GM11168 (cell line): ENCODE measurements around the gene KCNK7.
"Not testable (repeated sequence)": the region's sequence is repeated elsewhere in the genome, so short reads cannot be mapped to it uniquely, and the experiment has no call there.

Source experiments
- in situ Hi-C: fragments of 300-500 bp; cut with MboI; formaldehyde crosslinking; loops from one replicate; pipeline ENCODE4 v1.12.0; 2022; ENCODE audit warnings: low sequenced_read_pairs; ENCODE audit not compliant: unreplicated experiment

Gene KCNK7, protein sequence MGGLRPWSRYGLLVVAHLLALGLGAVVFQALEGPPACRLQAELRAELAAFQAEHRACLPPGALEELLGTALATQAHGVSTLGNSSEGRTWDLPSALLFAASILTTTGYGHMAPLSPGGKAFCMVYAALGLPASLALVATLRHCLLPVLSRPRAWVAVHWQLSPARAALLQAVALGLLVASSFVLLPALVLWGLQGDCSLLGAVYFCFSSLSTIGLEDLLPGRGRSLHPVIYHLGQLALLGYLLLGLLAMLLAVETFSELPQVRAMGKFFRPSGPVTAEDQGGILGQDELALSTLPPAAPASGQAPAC

DNA sequence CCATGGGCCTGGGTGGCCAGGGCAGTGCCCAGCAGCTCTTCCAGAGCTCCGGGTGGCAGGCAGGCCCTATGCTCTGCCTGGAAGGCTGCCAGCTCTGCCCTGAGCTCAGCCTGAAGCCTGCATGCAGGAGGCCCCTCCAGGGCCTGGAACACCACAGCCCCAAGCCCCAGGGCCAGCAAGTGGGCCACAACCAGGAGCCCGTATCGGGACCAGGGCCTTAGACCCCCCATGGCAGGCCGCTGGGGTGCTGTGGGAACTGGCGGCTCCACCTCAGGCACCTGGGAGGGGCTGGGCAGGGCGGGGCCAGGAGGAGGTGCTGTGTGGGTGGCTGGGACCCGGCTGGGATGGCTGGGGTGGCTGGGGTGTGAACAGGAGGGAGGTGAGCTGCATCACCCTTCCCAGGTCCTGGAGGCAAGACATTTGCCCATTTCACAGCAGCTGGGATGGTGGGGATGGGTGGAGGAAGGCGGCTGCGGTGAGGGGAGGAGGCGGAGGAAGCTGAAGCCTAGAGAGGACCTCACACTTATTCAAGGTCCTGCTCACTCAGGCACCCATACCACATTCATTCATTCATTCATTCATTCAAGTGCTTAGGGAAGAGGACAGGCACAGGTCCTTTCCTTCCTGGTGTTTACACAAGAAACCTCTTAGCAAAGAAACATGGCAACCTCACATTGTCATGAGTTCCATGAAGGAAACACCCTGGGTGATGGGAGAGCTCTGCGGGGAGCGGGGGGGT lies at the start of gene KCNK7:
TSS of gene KCNK7 (minus strand) at position 258 of the 739 bp plus-strand sequence. CDS start at position 230, 28 bp downstream.
- in situ Hi-C loops, result no loop called here

DNA sequence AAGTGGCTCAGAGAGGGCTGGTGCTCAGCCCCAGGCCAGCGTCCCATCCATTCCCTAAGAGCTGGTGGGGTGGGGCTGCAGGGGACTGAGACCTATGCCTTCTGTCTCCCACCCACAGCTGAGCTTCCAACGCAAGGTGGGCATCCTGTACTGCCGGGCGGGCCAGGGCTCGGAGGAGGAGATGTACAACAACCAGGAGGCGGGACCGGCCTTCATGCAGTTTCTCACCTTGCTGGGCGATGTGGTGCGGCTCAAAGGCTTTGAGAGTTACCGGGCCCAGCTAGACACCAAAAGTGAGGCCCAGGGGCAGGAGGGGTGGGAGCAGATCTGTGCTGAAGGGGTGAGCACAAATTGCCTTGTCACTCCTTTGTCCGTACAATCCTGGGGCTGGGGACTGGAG lies 49.2 kb upstream of the KCNK7 start:
- in situ Hi-C loops, result no loop called here

DNA sequence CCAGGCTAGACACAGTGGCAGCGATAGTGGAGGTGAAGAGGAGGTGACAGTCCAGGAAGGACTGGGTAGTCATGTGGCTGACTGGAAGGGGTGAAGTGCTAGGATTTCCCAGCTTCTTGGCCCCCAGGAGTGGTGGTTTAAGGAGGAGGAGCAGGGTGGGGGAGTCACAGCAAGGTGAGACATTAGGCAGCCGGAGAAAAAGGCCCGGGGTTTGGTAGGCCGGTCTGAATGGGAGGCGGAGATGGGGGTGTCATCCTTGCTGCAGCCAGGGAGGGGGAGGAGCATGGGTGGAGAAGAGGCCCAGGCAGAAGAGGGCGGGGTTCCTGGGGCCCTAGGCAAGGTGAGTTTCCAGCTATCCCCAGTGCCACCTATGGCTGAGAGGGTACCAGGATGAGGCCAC lies 48.4 kb upstream of the KCNK7 start:
- in situ Hi-C loops, result no loop called here

DNA sequence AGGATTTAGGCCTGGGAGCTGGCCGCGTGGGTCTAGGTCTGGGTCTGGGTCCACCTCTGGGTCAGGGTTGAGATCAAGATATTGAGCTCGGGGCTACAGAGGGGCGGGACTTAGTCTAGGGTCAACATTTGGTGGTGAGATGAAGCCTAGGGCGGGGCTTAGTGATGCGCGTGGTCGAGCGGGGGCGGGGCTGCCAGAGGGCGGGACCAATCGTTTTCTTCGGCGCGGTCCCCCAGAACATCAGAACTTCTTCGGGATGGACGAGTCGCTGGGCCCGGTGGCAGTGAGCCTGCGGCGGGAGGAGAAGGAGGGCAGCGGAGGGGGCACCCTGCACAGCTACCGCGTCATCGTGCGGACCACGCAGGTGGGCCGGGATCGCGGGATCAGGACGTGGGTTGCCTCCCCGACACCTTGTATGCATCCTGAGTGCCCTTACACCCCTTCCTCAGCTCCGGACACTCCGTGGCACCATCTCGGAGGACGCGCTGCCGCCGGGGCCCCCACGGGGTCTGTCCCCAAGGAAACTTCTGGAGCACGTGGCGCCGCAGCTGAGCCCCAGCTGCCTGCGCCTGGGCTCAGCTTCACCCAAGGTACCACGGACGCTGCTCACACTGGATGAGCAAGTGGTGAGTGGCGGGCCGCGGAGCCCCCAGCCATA lies 46.5 kb upstream of the KCNK7 start:
- in situ Hi-C loops, result no loop called here

DNA sequence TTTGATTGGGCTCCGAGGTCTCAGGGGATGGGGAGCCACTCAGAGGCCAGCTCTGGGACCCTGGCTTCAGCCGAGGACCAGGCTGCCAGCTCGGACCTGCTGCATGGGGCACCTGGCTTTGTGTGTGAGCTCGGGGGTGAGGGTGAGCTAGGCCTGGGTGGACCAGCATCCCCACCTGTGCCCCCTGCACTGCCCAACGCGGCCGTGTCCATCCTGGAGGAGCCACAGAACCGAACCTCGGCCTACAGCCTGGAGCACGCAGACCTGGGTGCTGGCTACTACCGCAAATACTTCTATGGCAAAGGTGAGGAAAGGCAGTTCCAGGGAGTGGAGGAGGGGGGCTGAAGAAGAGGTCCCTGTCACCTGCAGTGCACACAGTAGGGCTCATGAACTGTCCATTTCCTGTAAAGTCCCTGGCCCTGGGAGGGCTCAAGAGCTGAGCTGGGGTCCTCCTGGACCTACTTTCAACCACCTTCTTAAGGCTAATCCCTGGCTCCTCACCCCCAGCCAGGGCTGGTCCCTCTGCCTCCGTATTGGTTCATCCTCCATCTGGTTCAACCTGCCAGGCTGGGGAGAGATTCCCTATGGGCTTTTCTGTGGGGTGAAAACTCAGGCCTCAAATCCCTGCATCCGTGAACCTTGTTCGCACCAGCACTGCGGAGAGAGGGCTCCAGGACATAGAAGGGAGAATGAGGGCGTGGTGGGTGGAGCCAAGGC lies 45.9 kb upstream of the KCNK7 start:
- in situ Hi-C loops, result no loop called here

DNA sequence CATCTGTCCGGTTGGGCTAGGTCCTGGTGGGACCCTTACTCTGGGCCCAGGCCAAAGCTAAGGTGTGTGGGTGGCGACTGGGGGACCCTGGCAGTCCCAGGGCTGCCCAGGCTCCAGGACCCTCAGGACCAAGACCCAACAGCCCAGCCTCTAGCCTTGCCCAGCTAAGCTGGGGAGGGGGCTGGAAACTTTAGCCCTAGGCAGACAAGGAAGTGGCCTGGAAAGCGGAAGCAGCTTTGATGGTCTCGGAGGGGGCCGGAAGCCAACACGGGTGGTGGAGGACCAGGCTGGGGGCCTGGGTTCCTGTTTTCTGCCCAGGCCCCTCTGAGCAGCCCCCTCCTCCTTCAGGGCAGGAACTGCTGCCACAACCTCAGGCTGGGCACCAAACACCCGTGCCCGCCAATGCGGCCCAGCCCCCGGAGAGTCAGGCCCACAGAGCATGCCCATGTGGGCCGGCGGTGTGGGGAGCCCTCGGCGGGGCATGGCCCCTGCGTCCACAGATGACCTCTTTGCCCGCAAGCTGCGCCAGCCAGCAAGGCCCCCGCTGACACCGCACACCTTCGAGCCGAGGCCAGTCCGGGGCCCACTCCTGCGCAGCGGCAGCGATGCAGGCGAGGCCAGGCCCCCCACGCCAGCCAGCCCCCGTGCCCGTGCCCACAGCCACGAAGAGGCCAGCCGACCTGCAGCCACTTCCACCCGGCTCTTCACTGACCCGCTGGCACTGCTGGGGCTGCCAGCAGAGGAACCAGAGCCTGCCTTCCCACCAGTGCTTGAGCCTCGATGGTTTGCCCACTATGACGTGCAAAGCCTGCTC lies 45.1 kb upstream of the KCNK7 start:
- in situ Hi-C loops, result no loop called here

DNA sequence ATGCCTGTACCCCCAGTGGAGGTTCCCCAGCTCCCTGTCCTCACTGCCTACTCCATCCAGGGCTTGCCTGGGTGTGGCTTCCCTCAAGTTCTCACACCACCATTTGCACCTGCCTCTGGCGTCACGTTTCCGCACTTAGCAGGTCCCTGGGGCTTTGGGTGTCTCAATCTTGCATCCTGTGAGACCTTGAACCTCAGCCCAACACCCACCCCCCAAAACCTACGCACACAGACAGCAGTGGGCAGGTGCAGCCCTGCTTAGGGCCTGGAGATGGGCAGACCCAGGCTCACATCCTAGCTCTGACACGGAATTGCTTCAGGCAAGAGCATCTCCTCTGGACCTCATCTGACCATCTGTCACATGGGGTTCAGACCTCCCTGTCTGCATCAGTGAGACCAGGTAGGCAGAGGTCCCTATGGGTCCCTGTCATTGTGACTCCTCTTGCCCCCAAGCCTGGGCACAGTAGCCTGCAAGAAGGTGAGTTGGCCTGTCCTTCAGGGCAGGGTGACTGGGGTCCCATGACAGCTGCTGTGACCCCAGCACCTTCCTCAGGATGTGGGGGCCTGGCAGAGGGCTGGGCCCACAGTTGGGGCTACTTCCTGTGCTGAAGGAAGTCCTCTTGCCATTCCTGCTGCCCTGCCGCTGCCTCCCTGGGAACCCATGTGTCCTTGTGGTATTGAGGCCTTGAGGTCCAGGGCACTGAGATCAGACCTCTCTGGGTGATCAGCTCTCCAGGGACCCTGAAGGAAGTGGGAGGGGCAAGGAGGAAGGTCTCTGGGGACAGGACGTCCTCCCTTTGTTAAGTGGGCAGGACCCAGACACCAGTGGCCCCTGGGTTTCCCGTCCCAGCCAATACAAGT lies 44.3 kb upstream of the KCNK7 start:
- in situ Hi-C loops, result no loop called here

DNA sequence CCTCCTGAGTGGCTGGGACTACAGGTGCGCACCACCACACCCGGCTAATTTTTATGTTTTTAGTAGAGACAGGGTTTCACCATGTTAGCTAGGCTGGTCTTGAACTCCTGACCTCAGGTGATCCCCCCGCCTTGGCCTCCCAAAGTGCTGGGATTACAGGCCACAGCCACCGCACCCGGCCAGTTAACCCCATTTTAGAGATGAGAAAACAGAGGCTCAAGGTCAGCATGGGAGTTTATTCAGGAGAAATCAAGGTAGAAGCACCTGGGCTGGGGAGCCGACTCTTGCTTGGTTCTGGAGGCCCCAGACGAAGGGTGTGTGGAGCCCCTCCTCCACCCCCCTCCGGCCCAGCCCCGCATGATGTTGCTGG lies 43.6 kb upstream of the KCNK7 start:
- in situ Hi-C loops, result not testable (repeated sequence)

DNA sequence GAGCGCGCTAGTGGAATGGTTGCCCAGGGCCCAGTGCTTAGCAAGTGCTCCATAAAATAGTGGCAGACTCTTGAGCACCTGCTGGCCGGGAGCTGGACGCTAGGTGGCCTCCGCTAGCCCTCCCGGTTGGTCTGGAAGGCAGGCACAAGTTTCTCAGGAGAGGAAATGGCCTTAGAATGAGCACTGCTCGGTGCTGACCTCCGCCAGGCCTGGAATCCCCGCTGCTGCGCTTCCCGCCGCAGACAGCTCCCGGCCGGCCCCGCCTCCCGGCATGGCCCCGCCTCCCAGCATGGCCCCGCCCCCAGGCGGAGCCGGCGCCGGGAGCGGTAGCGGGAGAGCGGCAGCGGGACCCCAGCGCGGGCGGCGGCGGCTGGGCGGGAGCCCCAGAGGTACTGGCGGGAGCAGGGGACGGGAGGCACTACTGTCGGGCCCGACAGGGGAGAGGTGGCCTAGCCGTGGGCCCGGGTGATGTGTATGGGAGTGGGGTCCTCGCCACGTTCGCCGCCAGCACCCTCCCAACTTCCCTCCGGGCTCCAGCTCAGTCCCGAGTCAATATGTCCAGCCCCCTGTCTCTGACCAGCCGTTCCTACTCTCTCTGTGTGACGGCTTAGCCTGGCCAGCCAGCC lies 42.3 kb upstream of the KCNK7 start, which contains the start of gene SIPA1:
TSS of gene SIPA1 (plus strand) at position 308 of the 626 bp plus-strand sequence. CDS start 2,821 bp downstream, outside the sequence.
- in situ Hi-C loops, result no loop called here

DNA sequence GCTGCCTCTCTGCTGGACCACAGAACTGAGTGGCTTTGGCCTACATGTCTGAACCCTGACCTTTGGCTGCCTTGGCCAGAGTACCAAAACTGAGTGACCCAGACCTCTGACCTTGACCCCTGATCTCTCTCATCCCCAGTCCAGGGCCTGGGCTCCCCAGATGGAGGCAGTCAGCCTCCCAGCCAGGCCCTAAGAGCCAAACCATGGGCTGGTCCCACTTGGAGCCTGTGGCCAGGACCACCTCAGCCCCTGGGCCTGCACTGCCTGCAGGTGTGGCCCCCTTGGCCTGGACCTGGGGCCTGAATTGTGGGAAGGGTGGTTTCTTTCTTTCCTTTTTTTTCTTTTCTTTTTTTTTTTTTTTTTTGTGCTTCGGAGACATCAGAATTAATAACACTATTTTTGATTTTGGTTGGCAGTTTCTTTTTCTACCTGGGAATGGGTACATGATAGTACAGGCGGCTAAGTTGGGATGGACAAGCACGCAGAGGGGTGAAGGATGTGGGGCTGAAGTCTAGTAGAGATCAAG lies 41.5 kb upstream of the KCNK7 start:
- in situ Hi-C loops, result no loop called here

DNA sequence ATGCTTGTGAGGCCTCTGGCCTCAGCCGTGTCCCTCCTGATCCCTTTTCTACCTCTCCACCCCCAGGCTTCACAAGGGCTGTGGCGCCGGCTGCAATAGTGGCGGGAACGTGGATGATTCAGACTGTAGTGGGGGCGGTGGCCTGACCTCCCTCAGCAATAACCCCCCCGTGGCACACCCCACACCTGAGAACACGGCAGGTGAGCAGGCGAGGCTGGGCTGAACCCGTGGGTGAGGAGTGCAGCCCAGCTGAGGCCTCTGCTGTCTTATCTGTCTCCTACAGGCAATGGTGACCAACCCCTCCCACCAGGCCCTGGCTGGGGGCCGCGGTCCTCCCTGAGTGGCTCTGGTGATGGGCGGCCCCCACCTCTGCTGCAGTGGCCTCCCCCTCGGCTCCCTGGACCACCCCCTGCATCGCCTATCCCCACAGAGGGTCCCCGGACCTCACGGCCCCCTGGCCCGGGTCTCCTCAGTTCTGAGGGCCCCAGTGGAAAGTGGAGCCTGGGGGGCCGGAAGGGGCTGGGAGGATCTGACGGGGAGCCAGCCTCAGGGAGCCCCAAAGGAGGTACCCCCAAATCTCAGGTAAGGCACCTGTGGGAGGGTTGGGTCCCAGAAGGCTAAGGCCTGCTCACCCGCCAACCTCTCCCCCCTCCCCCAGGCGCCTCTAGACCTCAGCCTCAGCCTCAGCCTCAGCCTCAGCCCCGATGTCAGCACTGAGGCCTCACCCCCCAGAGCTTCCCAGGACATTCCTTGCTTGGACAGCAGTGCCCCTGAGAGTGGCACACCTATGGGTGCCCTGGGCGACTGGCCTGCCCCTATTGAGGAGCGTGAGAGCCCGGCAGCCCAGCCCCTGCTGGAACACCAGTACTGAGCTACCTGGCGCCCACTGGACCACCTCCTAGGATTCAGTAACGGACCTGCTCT lies 40.8 kb upstream of the KCNK7 start:
- in situ Hi-C loops, result no loop called here

DNA sequence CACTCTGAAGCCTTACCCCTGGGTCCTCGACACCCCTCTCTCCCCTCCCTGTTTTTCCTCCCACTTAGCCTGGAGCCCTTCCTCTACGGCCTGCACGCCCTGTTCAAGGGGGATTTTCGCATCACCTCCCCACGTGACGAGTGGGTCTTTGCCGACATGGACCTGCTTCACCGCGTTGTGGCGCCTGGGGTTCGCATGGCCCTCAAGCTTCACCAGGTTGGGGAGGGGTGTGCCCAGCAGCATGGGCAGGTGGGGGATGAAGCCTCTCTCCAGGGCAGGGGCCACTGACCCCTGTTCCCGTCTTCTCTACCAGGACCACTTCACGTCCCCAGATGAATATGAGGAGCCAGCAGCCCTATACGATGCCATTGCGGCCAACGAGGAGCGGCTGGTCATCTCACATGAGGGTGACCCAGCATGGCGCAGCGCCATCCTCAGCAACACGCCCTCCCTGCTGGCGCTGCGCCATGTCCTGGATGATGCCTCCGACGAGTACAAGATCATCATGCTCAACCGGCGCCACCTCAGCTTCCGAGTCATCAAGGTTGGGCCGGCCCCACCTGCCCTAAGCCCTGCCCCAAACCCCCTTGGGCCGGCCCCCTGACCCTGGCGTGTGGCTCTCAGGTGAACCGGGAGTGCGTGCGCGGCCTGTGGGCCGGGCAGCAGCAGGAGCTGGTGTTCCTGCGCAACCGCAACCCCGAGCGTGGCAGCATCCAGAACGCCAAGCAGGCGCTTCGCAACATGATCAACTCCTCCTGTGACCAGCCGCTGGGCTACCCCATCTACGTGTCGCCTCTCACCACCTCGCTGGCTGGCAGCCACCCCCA lies 39.5 kb upstream of the KCNK7 start:
- in situ Hi-C loops, result no loop called here

DNA sequence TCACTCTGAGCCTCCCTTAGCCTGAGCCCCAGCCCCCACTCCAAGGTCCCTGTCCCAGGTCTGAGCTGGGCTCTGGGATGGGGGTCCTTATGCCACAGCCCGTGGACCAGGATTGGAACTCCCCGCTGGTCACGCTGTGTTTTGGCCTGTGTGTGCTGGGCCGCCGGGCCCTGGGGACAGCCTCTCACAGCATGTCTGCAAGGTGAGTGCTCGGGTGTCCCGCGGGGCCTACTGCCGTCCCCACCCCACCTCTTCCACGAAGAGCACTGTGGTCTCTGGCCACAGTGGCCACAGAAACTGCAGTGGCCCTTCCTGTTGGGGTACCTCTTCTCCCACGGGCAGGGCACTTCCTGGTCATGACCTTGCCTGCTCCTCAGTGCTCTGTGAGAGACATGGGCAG lies 38.8 kb upstream of the KCNK7 start:
- in situ Hi-C loops, result no loop called here

DNA sequence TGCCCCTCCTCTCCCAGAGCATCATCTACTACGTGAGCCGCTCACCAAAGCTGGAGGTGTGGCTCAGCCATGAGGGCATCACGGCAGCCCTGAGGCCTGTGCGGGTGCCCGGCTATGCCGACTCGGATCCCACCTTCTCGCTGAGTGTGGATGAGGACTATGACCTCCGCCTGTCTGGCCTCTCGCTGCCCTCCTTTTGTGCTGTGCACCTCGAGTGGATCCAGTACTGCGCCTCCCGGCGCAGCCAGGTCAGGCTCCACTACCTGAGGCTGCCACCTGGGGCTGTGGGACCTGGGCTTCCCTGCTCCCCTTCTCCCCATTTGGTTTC lies 38.5 kb upstream of the KCNK7 start:
- in situ Hi-C loops, result no loop called here

DNA sequence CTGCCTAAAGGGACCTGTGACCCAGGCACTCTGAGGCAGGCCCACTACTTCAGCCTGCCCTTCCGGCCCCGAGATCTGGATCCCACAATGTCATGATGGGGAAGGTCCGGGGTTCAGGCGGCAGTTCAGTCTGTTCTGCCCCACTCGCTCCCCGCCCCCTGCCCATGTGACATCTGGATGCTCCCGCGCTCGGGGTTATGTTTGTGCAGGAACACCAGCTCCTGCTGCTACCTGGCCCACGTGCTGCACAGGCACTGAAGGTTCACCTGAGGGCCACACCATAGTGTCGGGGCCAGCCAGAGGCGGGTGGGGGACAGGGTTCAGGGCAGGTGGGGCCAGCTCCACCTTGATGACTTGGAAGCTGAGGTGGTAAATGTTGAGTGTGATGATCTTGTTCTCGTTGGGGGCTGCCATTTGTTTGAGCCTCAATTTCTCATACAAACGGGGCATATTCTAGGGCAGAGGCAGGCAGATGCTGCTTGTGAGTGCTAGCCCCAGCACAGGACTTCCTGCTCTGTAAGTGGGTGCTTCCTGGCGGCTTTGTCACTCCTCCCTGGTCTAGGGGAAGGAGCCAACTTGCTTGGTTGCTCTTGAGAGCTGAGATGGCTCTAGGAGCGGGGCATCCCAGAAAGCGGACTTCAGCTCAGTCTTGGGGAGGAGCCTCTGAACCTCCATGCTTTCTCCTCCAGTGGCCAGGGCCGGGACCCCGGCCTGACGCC lies 37.9 kb upstream of the KCNK7 start:
- in situ Hi-C loops, result no loop called here

DNA sequence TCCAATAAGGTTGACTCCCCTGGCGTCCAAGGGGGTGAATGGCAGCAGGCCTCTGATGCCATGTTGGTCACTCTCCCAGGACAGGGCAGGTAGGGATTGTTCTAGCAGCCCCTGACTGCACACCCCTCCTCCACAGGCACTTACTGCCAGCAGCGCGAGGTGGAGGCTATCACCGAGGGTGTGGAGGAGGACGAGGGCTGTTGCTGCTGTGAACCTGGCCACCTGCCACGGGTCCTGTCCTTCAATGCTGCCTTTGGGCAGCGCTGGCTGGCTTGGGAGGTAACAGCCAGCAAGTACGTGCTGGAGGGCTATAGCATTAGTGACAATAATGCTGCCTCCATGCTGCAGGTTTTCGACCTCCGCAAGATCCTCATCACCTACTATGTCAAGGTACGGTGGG lies 34.6 kb upstream of the KCNK7 start:
- in situ Hi-C loops, result no loop called here
